Measurements from ENCODE around the gene NARF. TPM values are rescaled to one million over a fixed set of nuclear protein-coding genes. Genes with fewer than 3 reads are reported as not detected.

Gene NARF
- total RNA-seq, 6 experiments from 2014 or later = 9.3 to 48.6 (median 21.8) TPM

GRCh38 chr17:82497483-82498405 is 39.2 kb downstream of the NARF start:
- Histone ChIP-seq H3K27me3 (no peaks in the 10 kb centered on the region), H3K4me3 (peak overlapping the region; percentile 50 to 67 (median 52)), H3K27ac (peak overlapping the region; percentile 44 to 77 (median 50)), H3K9me3 (no peaks in the 10 kb centered on the region), H3K36me3 (no peaks in the 10 kb centered on the region), H3K4me1 (peaks cover 0 to 8% (median 3%) of the 10 kb centered on the region in 4 donors)
- WGBS (ENCODE audit: insufficient coverage, low coverage, low lambda C conversion rate, missing lambda C conversion rate) = 24% methylated on average over 22 of the region's 66 CpGs
- intact Hi-C loops (cut with DNase I) = no loop called here
- ATAC-seq = peak; percentile 7 to 52 (median 40)
- TF ChIP-seq POLR2A (IDR thresholded peaks at IDR 0.05) (no peak), CTCF (IDR thresholded peaks at IDR 0.05) (no peak)
- peak in 1 of 3 donors; percentile 49 for DNase-seq

DNA sequence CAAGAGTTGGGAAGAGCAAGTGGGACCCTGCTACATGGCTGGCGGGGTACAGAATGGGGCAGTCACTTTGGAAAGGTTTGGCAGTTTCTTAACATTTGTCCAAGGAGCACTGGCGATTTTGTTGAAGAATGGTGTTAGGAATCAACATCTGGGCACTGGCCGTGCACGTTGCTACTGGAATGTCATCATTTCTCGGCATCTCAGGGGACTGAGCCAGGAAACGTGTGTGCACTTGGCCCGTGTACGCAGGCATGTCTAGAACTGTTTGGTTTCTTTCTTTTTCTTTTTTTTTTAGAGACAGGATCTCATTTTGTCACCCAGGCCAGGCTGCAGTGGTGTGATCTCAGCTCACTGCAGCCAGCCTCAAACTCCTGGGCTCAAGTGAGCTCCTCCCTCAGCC is 43.7 kb downstream of the NARF start:
- ATAC-seq (peak; percentile 65 to 81 (median 67)), DNase-seq (peak; percentile 65 to 78 (median 77))
- Histone ChIP-seq H3K4me1 (peaks cover 0 to 9% (median 1%) of the 10 kb centered on the region in 4 donors), H3K36me3 (no peaks in the 10 kb centered on the region), H3K27ac (peak overlapping the region in 2 of 3 donors; percentile 63 to 84), H3K27me3 (no peaks in the 10 kb centered on the region), H3K9me3 (no peaks in the 10 kb centered on the region), H3K4me3 (no peak overlapping the region)
- 38% methylated on average over 7 of the region's 8 CpGs for WGBS (ENCODE audit: insufficient coverage, low coverage, low lambda C conversion rate, missing lambda C conversion rate)
- intact Hi-C loops (cut with DNase I) = no loop called here
- TF ChIP-seq POLR2A (IDR thresholded peaks at IDR 0.05) (no peak), CTCF (IDR thresholded peaks at IDR 0.05) (no peak)

GRCh38 chr17:82503094-82503727 is 44.7 kb downstream of the NARF start:
- Histone ChIP-seq H3K4me1 (peaks cover 0 to 17% (median 4%) of the 10 kb centered on the region in 4 donors), H3K4me3 (no peak overlapping the region), H3K36me3 (no peaks in the 10 kb centered on the region), H3K27ac (peak overlapping the region in 1 of 3 donors; percentile 84), H3K27me3 (no peaks in the 10 kb centered on the region), H3K9me3 (no peaks in the 10 kb centered on the region)
- no peak for ATAC-seq
- DNase-seq = no peak
- intact Hi-C loops (cut with DNase I) = no loop called here
- no peak for TF ChIP-seq CTCF (IDR thresholded peaks at IDR 0.05)
- no peak for TF ChIP-seq POLR2A (IDR thresholded peaks at IDR 0.05)
- WGBS (ENCODE audit: insufficient coverage, low coverage, low lambda C conversion rate, missing lambda C conversion rate) = 70% methylated on average over 5 of the region's 12 CpGs

- peaks cover 0 to 17% (median 4%) of the 10 kb centered on the region in 4 donors for H3K4me1 ChIP-seq
- no peak for ATAC-seq
- H3K4me3 ChIP-seq = no peak overlapping the region
- no peaks in the 10 kb centered on the region for H3K9me3 ChIP-seq
- DNase-seq = no peak
- intact Hi-C loops (cut with DNase I) = no loop called here
- no peak overlapping the region for H3K27ac ChIP-seq
- no peak for TF ChIP-seq CTCF (IDR thresholded peaks at IDR 0.05)
- TF ChIP-seq POLR2A (IDR thresholded peaks at IDR 0.05) = no peak
- no peaks in the 10 kb centered on the region for H3K36me3 ChIP-seq
- 63% methylated on average over 4 of the region's 21 CpGs for WGBS (ENCODE audit: insufficient coverage, low coverage, low lambda C conversion rate, missing lambda C conversion rate)
- no peaks in the 10 kb centered on the region for H3K27me3 ChIP-seq
Observed at GRCh38 chr17:82503728-82504308, 45.3 kb downstream of the NARF start.
